ENCODE data around the gene ANKRD33B. TPM values are rescaled to one million over a fixed set of nuclear protein-coding genes. Genes with fewer than 3 reads are reported as not detected.
"Not testable (repeated sequence)": the region's sequence is repeated elsewhere in the genome, so short reads cannot be mapped to it uniquely, and the experiment has no call there.

ANKRD33B gene
- total RNA-seq, 1 donor from 2014 or later = 13.3 TPM

DNA sequence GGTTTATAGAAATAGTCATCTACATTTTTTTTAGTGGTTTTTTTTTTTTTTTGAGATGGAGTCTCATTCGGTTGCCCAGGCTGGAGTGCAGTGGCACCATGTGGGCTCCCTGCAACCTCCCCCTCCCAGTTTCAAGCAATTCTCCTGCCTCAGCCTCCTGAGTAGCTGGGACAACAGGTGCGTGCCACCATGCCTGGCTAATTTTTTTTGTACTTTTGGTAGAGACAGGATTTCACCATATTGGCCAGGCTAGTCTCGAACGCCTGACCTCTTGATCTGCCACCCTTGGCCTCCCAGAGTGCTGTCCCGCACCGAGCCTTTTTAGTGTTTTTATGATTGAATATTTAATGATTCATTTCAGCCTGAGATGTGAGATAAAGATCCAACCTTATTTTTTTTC lies 27.3 kb downstream of the ANKRD33B start:
- intact Hi-C loops (cut with micrococcal nuclease) = no loop called here

GRCh38 chr5:10591966-10592365 lies 28.1 kb downstream of the ANKRD33B start:
- intact Hi-C loops (cut with micrococcal nuclease) = no loop called here

DNA sequence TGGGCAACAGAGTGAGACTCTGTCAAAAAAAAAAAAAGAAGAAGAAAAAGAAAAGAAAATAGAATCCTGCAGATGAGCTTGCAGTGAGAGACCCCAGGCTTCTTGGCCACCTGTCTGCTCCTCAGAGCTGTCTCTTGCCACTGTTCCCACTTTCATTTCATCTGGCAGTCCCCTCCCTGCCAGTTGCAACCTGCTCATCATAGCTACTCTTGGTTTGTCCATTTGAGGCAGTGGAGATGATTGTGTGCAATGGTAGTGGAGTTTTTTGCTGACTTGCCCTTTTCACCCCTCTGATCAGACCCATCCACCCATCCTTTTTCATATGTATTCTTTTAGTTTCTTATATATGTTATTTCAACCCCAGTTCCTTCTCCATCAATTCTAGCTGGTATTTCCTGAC lies 28.7 kb downstream of the ANKRD33B start:
- intact Hi-C loops (cut with micrococcal nuclease) = no loop called here

GRCh38 chr5:10593531-10594181 lies 29.8 kb downstream of the ANKRD33B start:
- intact Hi-C loops (cut with micrococcal nuclease) = no loop called here

GRCh38 chr5:10594591-10595210 lies 30.8 kb downstream of the ANKRD33B start:
- intact Hi-C loops (cut with micrococcal nuclease) = loop anchor here (1.0 kb wide), 1 partner anchor 30 kb away; the partner anchor contains the start of gene ANKRD33B

DNA sequence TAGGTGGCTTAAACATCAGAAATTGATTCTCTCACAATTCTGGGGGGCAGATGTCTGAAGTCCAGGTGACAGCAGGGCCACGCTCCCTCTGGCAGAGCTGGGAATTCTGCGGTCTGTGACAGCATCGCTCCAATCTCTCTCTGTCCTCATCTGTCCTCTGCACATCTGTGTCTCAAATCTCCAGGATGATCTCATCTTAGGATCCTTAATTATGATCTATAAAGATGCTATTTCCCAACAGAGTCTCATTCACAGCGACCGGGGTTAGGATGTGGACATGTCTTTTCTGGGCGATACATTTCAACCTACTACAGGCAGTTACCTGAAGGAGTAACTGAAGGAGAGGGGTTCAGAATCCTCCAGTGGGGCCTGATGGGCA lies 31.4 kb downstream of the ANKRD33B start:
- intact Hi-C loops (cut with micrococcal nuclease) = loop anchor here (1.0 kb wide), 1 partner anchor 31 kb away; the partner anchor contains the start of gene ANKRD33B

GRCh38 chr5:10595672-10596309 lies 31.9 kb downstream of the ANKRD33B start:
- intact Hi-C loops (cut with micrococcal nuclease) = loop anchor here (1.0 kb wide), 2 partner anchors 31 to 40 kb away; partner anchors contain the start of gene ANKRD33B

- intact Hi-C loops (cut with micrococcal nuclease) = loop anchor here (1.0 kb wide), 1 partner anchor 39 kb away; no protein-coding TSS in a partner anchor
These were observed 32.4 kb downstream of the ANKRD33B start for GRCh38 chr5:10596310-10596703.

DNA sequence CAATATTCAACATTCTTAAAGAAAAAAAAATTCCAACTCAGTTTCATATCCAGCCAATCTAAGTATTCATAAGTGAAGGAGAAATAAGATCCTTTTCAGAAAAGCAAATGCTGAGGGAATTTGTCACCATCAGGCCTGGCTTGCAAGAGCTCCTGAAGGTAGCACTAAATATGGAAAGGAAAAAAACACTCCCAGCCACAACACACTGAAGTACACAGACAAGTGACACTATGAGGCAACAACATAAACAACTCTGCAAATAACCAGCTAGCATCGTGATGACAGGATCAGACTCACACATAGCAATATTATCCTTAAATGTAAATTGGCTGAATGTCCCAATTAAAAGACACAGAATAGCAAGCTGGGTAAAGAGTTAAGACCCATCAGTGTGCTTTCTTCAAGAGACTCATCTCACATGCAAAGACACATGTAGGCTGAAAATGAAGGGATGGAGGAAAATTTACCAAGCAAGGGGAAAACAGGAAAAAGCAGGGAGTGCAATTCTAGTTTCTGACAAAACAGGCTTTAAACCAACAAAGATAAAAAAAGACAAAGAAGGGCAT lies 33.1 kb downstream of the ANKRD33B start:
- intact Hi-C loops (cut with micrococcal nuclease) = loop anchor here (1.0 kb wide), 1 partner anchor 38 kb away; no protein-coding TSS in a partner anchor

DNA sequence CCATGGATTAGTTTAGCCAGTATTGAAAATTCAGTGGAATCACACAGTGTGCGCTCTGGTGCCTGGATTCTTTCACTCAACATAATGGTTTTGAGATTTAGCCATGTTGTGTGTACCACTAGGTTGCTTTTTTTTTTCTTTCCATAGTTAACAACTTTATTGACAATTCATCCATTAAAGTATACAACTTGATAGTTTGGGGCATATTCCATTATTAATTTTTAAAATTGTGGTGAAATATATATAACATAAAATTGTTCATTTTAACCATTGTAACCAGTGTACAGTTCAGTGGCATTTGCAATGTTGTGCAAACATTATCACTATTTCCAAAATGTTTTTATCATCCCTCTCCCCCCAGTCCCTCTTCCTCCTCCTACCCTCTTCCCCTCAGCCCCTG lies 35.2 kb downstream of the ANKRD33B start:
- intact Hi-C loops (cut with micrococcal nuclease) = no loop called here

- intact Hi-C loops (cut with micrococcal nuclease) = loop anchor here (2.0 kb wide), 2 partner anchors 21 to 27 kb away; no protein-coding TSS in a partner anchor
These were observed 36.0 kb downstream of the ANKRD33B start for GRCh38 chr5:10599862-10600284.

DNA sequence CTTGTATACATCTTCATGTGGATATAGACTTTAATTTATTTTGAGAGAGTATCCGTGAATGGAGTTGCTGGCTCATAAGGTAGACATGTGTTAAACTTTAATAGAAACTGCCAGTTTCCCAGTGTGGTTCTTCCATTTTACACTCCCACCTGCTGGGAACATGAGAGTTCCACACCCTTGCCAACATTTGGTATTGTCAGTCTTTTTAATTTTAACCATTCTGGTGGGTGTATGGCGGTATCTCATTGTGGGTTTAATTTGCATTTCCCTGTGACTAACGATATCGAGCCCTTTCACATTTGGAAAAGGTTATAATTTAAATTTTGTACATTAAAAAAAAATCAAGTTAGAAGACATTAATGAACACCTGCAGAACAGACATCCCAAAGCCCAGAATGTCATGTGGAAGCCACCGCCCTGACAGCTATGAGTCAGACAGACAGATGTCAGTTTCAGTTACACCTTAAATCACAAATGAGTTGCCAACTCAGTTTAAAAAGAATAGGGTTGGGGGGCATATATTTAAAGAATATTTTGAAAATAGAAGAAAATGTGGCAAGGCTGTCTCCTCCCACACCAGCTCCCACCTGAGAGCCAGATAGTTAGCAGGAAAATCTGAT lies 36.9 kb downstream of the ANKRD33B start:
- intact Hi-C loops (cut with micrococcal nuclease) = loop anchor here (1.0 to 2.0 kb wide), 3 partner anchors 22 to 36 kb away; partner anchors contain the start of gene ANKRD33B

GRCh38 chr5:10601246-10602030 lies 37.6 kb downstream of the ANKRD33B start:
- intact Hi-C loops (cut with micrococcal nuclease) = loop anchor here (1.0 to 2.0 kb wide), 3 partner anchors 23 to 37 kb away; partner anchors contain the start of gene ANKRD33B

- intact Hi-C loops (cut with micrococcal nuclease) = no loop called here
These were observed 38.3 kb downstream of the ANKRD33B start for GRCh38 chr5:10602031-10602806.

- intact Hi-C loops (cut with micrococcal nuclease) = no loop called here
These were observed 41.1 kb downstream of the ANKRD33B start for GRCh38 chr5:10604975-10605374.

- intact Hi-C loops (cut with micrococcal nuclease) = not testable (repeated sequence)
These were observed 42.8 kb downstream of the ANKRD33B start for GRCh38 chr5:10606632-10607022.

GRCh38 chr5:10607023-10607665 lies 43.3 kb downstream of the ANKRD33B start:
- intact Hi-C loops (cut with micrococcal nuclease) = no loop called here

- intact Hi-C loops (cut with micrococcal nuclease) = no loop called here
These were observed 43.8 kb downstream of the ANKRD33B start for GRCh38 chr5:10607666-10608073.

GRCh38 chr5:10608081-10608480 lies 44.2 kb downstream of the ANKRD33B start:
- intact Hi-C loops (cut with micrococcal nuclease) = not testable (repeated sequence)
